K562 treated with DMSO at 1 percent for 12 hours (cell line): ENCODE measurements around the gene GAL. TPM values are rescaled to one million over a fixed set of nuclear protein-coding genes. Genes with fewer than 3 reads are reported as not detected.

Experiments
- total RNA-seq: library from RNA; unstranded; fragments of 300-600 nt; gene quantifications from 2 replicates; pipeline ENCODE4 v1.2.3, GENCODE V29; 2022; ENCODE audit not compliant: insufficient read depth

Gene GAL
- 17.6 and 19.3 TPM in 2 replicates for total RNA-seq

DNA sequence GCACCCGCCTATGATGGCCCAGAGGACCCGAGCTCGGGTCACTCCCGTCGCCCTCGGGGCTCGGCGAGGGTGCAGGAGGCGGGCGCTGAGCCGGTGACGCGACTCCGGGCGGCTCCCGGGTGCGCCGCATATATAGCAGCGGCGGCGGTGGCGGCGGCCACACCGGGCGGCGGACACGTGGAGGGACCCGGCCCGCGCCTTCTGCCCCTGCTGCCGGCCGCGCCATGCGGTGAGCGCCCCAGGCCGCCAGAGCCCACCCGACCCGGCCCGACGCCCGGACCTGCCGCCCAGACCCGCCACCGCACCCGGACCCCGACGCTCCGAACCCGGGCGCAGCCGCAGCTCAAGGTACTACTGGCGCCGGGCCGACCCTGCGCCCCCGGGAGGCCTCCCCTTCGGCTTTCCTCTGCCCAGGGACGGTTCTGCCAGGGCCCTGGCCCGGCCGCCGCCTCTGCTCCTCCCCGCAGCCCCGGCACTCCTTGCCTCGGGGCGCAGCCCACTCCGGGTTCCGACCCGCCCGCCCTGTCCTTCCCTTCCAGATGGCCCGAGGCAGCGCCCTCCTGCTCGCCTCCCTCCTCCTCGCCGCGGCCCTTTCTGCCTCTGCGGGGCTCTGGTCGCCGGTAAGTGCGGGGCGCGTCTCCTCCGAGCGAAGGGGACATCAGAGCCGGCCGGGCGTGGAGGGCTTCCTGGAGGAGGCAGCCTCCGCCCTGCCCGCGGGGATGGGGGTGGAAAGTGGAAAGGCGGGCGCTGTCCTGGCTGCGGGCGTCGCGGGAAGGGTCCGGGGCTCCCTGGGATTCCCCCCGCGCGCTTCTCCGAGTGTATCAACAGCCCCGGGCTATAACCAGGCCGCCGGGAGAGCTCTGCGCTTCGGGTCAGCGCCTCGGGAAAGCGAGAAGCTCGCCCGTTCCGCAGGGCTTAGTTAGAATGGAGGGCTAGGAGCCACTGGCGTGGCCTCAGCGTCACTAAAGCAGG, at the start of gene GAL:
TSS of gene GAL (plus strand) at position 160 of the 972 bp plus-strand sequence. CDS start at position 540, 380 bp downstream.

Other genes starting within 250 kb of the GAL start
- 21.5 and 69.7 TPM in 2 replicates for gene PPP6R3, start 223.8 kb upstream of the GAL start, total RNA-seq
- 9.2 and 20.6 TPM in 2 replicates for gene TESMIN, start 67.0 kb downstream of the GAL start, total RNA-seq
- 5.1 and 11.5 TPM in 2 replicates for gene CPT1A, start 157.4 kb downstream of the GAL start, total RNA-seq
- 136 and 188 TPM in 2 replicates for gene MRPL21, start 219.3 kb downstream of the GAL start, total RNA-seq
- gene IGHMBP2, start 219.3 kb downstream of the GAL start, total RNA-seq = 16.4 and 18.6 TPM in 2 replicates